ENCODE measurements around the gene CASP8AP2.
"Not testable (repeated sequence)": the region's sequence is repeated elsewhere in the genome, so short reads cannot be mapped to it uniquely, and the experiment has no call there.

CASP8AP2 gene

DNA sequence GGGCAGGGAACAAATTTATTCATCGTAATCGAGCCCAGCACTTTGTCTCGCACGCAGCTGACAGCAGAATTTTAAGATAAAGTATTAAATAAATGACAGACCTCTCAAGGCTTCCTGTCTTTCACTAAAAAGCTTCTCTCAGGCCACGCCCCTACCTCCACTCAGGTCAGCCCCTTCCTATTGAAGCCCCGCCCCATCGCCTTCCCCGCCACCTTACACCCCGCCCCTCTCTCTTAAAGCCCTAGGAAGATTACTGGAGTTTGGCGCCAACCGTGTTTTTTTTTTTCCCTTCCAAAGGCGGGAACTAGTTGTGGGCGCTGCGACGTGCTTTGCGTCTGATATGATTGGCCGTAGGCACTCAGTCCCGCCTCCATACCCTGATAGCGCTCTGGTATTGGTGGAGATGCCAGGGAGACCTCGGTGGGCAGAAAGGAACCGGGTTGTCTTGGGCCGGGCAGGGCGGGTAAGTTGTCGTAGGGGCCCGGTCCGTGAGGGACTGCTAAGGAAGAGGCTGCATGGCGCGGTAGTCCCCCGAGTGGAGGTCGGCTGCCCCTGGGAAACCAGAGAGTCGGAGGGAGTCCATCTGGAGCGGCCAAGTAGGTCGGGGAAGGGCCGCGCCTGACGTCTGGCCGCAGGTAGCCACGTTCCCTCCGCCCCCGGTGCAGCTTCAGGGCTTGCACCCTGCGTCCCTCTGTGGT is at the start of gene CASP8AP2:
Gene CASP8AP2, plus strand, starts transcription at position 409 of the 698 bp plus-strand sequence.
- Histone ChIP-seq H3K9me3 (no peaks in the 10 kb centered on the region), H3K4me3 (peak within 1 kb of the TSS; percentile 91), H3K4me1 (peaks cover 7% of the 10 kb centered on the region), H3K27me3 (ENCODE audit: low read depth) (no peaks in the 10 kb centered on the region), H3K36me3 (replicated peaks) (peaks cover 23% of the 10 kb centered on the region)
- DNase-seq (ENCODE audit: low spot score in 2 of 2): peak; percentile 98
- in situ Hi-C loops (cut with MboI; ENCODE audit: low sequenced_read_pairs): no loop called here

DNA sequence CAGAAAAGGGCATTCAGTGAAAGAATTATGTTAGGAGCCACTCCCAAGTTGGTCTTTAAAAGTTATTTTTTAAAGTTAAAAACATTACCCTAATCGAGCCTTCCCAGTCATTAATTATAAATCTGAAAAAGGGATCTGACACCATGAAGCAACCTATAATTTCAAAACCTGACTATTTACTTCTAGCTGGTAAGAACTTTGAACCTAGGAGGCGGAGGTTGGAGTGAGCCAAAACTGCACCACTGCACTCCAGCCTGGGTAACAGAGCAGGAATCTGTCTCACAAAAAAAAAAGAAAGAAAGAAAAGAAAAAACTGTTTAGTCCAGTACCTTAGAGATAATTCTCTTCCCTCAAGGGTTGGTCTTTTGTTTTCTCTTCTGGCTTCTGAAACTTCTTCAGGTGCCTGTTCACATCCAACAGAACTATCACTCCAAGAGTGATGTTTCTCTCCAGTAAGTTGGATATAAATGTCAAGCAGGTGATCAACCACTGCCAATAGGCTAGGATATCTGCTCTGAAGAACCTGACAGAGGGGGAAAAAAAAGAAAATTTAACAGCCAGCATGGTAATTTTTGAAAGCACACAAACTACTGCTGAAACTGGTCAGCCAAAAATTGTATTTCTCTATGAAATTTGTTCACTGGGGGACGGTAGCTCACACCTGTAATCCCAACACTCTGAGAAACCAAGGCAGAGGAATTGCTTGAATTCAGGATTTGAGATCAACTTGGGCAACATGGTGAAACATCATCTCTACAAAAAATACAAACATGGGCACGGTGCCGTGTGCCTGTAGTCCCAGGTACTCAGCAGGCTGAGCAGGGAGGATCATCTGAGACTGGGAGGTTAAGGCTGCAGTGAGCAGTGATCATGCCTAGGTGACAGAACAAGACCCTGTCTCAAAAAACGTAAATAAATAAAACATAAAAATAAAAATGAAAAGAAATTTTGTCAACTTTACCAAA is 48.3 kb upstream of the CASP8AP2 start:
- Histone ChIP-seq H3K27me3 (ENCODE audit: low read depth) (no peaks in the 10 kb centered on the region), H3K9me3 (no peaks in the 10 kb centered on the region), H3K36me3 (replicated peaks) (peaks cover 75% of the 10 kb centered on the region), H3K4me1 (no peaks in the 10 kb centered on the region), H3K4me3 (no peak overlapping the region)
- DNase-seq (ENCODE audit: low spot score in 2 of 2): no peak
- in situ Hi-C loops (cut with MboI; ENCODE audit: low sequenced_read_pairs): no loop called here

DNA sequence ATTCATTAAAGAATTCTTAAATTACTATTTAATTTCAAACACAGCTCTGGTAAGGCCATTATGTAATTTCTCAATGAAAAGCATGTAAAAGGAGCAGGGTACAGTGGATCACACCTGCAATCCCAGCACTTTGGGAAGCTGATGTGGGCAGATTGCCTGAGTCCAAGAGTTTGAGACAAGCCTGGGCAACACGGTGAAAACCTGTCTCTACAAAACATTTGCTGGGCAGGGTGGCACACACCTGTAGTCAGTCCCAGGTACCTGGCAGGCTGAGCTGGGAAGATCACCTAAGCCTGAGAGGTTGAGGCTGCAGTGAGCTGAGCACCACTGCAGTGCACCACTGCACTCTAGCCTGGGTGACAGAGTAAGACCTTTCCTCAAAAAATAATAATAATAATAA is 47.5 kb upstream of the CASP8AP2 start:
- in situ Hi-C loops (cut with MboI; ENCODE audit: low sequenced_read_pairs): no loop called here
- DNase-seq (ENCODE audit: low spot score in 2 of 2): no peak
- Histone ChIP-seq H3K4me1 (no peaks in the 10 kb centered on the region), H3K4me3 (no peak overlapping the region), H3K9me3 (no peaks in the 10 kb centered on the region), H3K36me3 (replicated peaks) (peaks cover 80% of the 10 kb centered on the region), H3K27me3 (ENCODE audit: low read depth) (no peaks in the 10 kb centered on the region)

DNA sequence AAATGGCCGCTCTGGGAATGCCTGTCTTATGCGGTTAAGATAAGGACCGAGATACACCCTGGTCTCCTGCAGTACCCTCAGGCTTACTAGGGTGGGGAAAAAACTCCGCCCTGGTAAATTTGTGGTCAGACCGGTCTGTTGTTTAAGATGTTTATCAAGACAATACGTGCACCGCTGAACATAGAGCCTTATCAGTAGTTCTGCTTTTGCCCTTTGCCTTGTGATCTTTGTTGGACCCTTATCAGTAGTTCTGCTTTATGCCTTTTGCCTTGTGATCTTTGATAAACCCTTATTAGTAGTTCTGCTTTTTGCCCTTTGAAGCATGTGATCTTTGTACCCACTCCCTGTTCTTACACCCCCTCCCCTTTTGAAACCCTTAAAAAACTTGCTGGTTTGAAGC is 46.4 kb upstream of the CASP8AP2 start:
- in situ Hi-C loops (cut with MboI; ENCODE audit: low sequenced_read_pairs); H3K9me3 ChIP-seq; H3K27me3 ChIP-seq (ENCODE audit: low read depth); H3K4me3 ChIP-seq; DNase-seq (ENCODE audit: low spot score in 2 of 2); H3K4me1 ChIP-seq: not testable (repeated sequence)
- peaks cover 84% of the 10 kb centered on the region for H3K36me3 ChIP-seq (replicated peaks)

DNA sequence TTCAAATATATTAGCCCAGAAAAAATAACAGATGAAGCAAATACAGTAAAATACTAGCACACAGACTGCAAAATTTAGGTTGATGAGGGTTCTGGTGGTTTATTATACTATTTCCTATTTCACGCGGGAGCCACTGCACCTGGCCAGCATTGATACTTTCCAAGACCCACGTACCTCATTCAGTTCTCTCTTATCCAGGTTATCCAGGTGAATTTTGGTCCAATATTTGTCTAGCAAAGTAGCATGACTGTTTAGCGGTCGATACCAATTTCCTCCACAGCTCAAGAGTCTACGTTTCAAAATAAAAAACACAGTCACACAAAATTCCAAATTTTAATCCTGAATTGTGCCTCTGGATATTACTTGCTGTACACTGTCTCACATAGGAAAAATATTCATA is 44.8 kb upstream of the CASP8AP2 start:
- Histone ChIP-seq H3K36me3 (replicated peaks) (peaks cover 84% of the 10 kb centered on the region), H3K4me1 (no peaks in the 10 kb centered on the region), H3K9me3 (no peaks in the 10 kb centered on the region), H3K4me3 (no peak overlapping the region), H3K27me3 (ENCODE audit: low read depth) (no peaks in the 10 kb centered on the region)
- DNase-seq (ENCODE audit: low spot score in 2 of 2): no peak
- in situ Hi-C loops (cut with MboI; ENCODE audit: low sequenced_read_pairs): no loop called here

DNA sequence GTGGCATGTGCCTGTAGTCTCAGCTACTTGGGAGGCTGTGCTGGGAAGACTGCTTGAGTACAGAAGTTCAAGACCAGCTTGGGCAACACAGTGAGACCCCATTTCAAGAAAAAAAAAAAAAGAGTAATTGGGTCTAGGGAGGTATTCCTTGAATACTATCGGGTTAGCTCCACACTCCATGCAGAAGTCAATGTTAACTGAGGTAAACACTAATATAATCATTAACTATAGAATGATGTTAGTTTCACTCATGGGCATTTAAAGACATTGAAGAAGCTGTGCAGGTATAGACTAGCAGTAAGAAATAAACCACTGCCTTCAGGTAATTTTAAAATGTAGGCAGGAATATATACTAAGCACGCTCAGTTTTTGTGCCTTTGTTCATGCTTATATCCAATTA is 42.7 kb upstream of the CASP8AP2 start:
- no peak for DNase-seq (ENCODE audit: low spot score in 2 of 2)
- H3K9me3 ChIP-seq: no peaks in the 10 kb centered on the region
- in situ Hi-C loops (cut with MboI; ENCODE audit: low sequenced_read_pairs): no loop called here
- H3K4me1 ChIP-seq: no peaks in the 10 kb centered on the region
- peaks cover 84% of the 10 kb centered on the region for H3K36me3 ChIP-seq (replicated peaks)
- H3K27me3 ChIP-seq (ENCODE audit: low read depth): no peaks in the 10 kb centered on the region
- H3K4me3 ChIP-seq: no peak overlapping the region

DNA sequence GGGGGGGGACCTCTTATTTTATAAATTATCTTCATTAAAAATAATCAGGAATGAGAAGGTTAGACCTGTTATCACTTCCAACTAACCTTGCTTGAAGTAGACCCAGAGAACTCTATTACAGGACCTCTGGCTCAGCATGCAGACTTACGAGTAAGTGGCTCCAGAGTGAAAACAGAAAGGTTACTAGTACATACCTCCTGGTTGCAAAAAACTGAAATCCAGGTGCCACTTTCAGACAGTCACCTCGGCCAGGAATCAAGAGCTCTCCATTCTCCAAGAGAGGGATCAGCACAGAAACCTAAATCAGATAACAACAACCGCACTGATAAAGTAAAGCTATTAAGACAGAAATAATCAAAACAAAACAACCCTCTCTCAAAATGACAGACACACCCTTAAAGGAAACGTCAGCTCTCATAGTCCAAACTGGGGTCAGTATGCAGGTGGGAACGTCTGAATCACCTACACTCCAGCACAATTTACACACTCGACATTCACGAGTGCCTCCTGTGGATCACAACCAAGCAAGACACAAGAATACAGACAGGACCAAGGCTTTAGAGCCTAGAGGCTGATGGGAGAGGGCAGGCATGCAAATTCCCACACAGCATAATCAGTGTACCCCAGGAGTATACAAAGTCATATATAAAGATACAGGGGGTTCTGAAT is 41.9 kb upstream of the CASP8AP2 start:
- no peak for DNase-seq (ENCODE audit: low spot score in 2 of 2)
- in situ Hi-C loops (cut with MboI; ENCODE audit: low sequenced_read_pairs): no loop called here
- Histone ChIP-seq H3K4me1 (no peaks in the 10 kb centered on the region), H3K27me3 (ENCODE audit: low read depth) (no peaks in the 10 kb centered on the region), H3K9me3 (no peaks in the 10 kb centered on the region), H3K4me3 (no peak overlapping the region), H3K36me3 (replicated peaks) (peaks cover 86% of the 10 kb centered on the region)

DNA sequence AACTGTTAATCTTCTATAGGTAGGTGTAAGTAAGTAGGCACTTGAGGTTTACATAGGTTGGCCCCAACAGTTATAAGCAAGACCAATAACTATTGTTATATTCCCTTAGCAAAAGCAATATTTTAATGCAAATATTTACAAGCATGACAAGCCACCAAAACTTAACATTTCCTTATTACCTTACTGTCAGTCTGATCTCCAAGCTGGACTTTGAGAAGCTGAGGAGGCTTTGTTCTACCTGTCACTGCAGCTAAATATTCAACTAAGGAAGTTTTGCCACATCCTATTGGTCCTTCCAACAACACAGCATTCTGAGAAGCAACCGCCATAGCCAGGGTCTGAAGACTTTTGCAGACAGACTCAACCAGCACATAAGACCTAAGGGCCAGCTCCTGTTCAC is 39.7 kb upstream of the CASP8AP2 start:
- no peaks in the 10 kb centered on the region for H3K4me1 ChIP-seq
- H3K9me3 ChIP-seq: no peaks in the 10 kb centered on the region
- H3K4me3 ChIP-seq: no peak overlapping the region
- no peak for DNase-seq (ENCODE audit: low spot score in 2 of 2)
- no peaks in the 10 kb centered on the region for H3K27me3 ChIP-seq (ENCODE audit: low read depth)
- peaks cover 86% of the 10 kb centered on the region for H3K36me3 ChIP-seq (replicated peaks)
- in situ Hi-C loops (cut with MboI; ENCODE audit: low sequenced_read_pairs): no loop called here

DNA sequence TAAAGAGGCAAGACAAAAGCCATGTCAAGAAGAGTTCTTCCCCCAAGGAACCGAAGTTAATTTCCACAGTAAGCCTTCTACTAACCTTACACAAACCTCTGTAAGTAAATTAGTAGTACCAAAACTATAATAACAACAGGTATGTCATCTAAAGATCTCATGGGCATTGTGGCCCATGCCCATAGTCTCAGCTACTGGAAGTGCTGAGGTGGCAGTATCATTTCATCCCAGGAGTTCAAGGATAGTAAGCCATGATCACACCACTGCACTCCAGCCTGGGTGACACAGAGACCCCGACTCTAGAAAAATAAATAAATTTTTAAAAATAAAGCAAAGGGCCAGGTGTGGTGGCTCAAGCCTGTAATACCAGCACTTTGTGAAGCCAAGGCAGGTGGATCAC is 39.3 kb upstream of the CASP8AP2 start:
- no peak for DNase-seq (ENCODE audit: low spot score in 2 of 2)
- Histone ChIP-seq H3K9me3 (no peaks in the 10 kb centered on the region), H3K4me1 (no peaks in the 10 kb centered on the region), H3K36me3 (replicated peaks) (peaks cover 84% of the 10 kb centered on the region), H3K27me3 (ENCODE audit: low read depth) (no peaks in the 10 kb centered on the region), H3K4me3 (no peak overlapping the region)
- in situ Hi-C loops (cut with MboI; ENCODE audit: low sequenced_read_pairs): no loop called here

DNA sequence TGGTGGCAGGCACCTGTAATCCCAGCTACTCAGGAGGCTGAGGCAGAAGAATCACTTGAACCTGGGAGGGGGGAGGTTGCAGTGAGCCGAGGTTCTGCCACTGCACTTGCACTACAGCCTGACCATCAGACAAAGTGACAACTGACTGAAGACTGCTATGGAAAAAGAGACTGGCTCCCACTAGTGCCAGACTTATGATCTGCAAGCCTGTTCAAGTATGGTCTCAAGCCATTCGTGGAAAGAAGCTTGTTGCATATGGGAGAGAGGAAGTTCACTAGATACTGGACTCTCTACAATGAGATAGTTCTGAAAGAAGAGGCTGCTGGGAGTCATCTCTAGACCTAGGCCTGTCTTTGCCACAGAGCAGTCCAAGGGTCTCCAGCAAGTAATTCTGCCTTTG is 36.8 kb upstream of the CASP8AP2 start:
- Histone ChIP-seq H3K9me3 (no peaks in the 10 kb centered on the region), H3K4me3 (no peak overlapping the region), H3K36me3 (replicated peaks) (peaks cover 81% of the 10 kb centered on the region), H3K4me1 (no peaks in the 10 kb centered on the region), H3K27me3 (ENCODE audit: low read depth) (no peaks in the 10 kb centered on the region)
- in situ Hi-C loops (cut with MboI; ENCODE audit: low sequenced_read_pairs): no loop called here
- DNase-seq (ENCODE audit: low spot score in 2 of 2): peak; percentile 24 to 40

DNA sequence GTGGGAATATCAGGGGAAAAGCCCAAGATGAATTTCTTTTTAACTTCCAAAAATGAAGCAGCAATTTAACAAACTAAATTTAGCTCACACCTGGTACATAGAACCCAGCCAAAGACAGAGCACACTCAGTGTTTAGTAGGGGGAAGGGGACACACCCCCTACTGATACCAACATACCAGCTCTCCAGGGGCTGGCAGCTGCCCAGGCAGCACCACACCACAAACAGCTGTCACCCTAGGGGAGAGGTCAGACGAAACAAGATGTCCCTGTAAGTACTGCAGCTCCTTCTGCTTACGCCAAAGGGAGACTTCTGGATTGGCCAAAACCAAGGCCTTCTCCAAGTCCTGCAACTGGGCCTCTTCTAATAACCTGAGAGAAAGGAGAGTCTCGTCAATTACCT is 36.1 kb upstream of the CASP8AP2 start:
- in situ Hi-C loops (cut with MboI; ENCODE audit: low sequenced_read_pairs): no loop called here
- peaks cover 75% of the 10 kb centered on the region for H3K36me3 ChIP-seq (replicated peaks)

DNA sequence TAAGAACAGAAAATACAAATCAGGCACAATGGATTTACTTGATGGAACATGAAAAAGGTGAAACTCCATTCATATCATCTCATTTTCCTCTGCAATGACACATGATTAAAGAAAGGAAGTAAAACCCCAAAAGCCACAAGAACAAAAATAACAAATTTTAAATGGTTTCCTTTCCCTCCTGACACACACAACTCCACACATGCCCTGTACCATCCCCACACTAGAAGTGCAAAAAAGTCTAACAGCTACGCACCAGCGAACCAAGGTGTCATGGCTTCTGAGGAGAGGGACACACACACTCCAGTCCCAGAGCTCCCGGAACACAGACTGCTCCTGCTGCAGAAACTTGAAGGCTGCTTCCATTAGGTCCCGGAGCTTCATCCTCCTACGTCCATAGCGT is 35.4 kb upstream of the CASP8AP2 start:
- DNase-seq (ENCODE audit: low spot score in 2 of 2): no peak
- in situ Hi-C loops (cut with MboI; ENCODE audit: low sequenced_read_pairs): no loop called here
- H3K4me3 ChIP-seq: no peak overlapping the region
- H3K9me3 ChIP-seq: no peaks in the 10 kb centered on the region
- H3K36me3 ChIP-seq (replicated peaks): peaks cover 78% of the 10 kb centered on the region
- no peaks in the 10 kb centered on the region for H3K4me1 ChIP-seq
- H3K27me3 ChIP-seq (ENCODE audit: low read depth): no peaks in the 10 kb centered on the region

More for the DNA sequence above, 36.1 kb upstream of the CASP8AP2 start:
- Histone ChIP-seq H3K4me1 (no peaks in the 10 kb centered on the region), H3K27me3 (ENCODE audit: low read depth) (no peaks in the 10 kb centered on the region), H3K9me3 (no peaks in the 10 kb centered on the region), H3K4me3 (no peak overlapping the region)
- DNase-seq (ENCODE audit: low spot score in 2 of 2): no peak

DNA sequence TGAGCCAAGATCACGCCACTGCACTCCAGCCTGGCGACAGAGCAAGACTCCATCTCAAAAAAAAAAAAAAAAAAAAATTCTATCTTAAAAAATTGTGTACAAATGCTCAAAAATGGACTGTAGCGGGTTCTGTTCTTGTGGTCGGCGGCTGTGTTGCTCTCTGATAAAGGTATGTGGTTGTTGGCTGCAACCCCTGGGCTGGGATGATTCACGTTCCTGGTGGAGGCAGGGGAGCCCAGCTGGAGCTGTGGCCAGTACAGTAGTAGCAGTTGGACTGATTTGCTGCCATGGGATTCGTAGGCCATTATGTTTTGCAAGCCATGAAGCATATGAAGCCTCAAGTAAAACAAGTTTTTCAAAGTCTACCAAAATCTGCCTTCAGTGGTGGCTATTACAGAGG is 32.4 kb upstream of the CASP8AP2 start:
- no peaks in the 10 kb centered on the region for H3K4me1 ChIP-seq
- peaks cover 72% of the 10 kb centered on the region for H3K36me3 ChIP-seq (replicated peaks)
- in situ Hi-C loops (cut with MboI; ENCODE audit: low sequenced_read_pairs): no loop called here
- no peak overlapping the region for H3K4me3 ChIP-seq
- DNase-seq (ENCODE audit: low spot score in 2 of 2): no peak
- H3K9me3 ChIP-seq: no peaks in the 10 kb centered on the region
- H3K27me3 ChIP-seq (ENCODE audit: low read depth): no peaks in the 10 kb centered on the region

DNA sequence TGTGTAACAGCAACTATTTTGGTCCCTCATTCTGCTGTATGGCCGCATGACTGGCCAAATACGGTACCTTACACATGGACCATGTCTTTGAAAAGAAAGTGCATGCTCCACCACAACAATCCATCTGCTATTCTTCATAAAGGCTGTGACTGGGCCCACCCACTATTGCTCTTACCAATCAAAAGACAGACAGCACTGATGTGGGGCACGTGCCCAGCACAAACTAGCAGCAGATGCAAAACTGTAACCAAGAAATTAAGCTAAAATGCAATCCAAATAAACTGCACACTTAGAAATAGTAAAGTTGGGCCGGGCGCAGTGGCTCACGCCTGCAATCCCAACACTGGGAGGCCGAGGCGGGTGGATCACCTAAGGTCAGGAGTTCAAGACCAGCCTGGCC is 30.6 kb upstream of the CASP8AP2 start:
- in situ Hi-C loops (cut with MboI; ENCODE audit: low sequenced_read_pairs): no loop called here
- Histone ChIP-seq H3K27me3 (ENCODE audit: low read depth) (no peaks in the 10 kb centered on the region), H3K4me1 (no peaks in the 10 kb centered on the region), H3K36me3 (replicated peaks) (peaks cover 62% of the 10 kb centered on the region), H3K4me3 (no peak overlapping the region), H3K9me3 (no peaks in the 10 kb centered on the region)
- DNase-seq (ENCODE audit: low spot score in 2 of 2): no peak

Data from HAP-1 (cell line).